Measurements from ENCODE around the gene SLC4A7.

DNA sequence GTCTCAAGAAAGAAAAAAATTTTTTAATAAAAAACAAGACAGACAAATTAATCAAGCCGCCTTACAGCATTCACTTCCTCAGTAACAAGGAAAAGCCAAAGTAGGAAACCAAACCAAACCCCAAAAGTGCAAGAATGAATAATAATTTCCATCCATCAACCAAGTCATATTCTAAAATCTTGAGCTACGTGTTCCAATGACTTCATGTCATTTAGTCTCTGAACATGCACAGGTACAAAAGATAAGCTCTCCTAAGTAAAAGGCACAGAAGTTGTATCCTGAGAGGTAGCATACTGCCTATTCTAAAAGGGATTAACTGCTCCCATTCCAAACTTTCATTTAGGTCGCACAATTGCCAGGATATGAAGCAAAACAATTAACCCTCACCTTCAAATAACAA lies 29.7 kb downstream of the SLC4A7 start:
- TF ChIP-seq CEBPB (IDR thresholded peaks at IDR 0.05) (no peak), YY1 (IDR thresholded peaks at IDR 0.05; ENCODE audit: low read depth) (no peak), TAF1 (IDR thresholded peaks at IDR 0.05; ENCODE audit: low read depth) (no peak), EP300 (IDR thresholded peaks at IDR 0.05; ENCODE audit: borderline replicate concordance) (no peak), FOXM1 (IDR thresholded peaks at IDR 0.05; ENCODE audit: borderline replicate concordance, low read depth) (no peak)
- TF ChIP-seq, protein P1, sequence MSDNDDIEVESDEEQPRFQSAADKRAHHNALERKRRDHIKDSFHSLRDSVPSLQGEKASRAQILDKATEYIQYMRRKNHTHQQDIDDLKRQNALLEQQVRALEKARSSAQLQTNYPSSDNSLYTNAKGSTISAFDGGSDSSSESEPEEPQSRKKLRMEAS (IDR thresholded peaks at IDR 0.05) = no peak
- TF ChIP-seq, protein P2, sequence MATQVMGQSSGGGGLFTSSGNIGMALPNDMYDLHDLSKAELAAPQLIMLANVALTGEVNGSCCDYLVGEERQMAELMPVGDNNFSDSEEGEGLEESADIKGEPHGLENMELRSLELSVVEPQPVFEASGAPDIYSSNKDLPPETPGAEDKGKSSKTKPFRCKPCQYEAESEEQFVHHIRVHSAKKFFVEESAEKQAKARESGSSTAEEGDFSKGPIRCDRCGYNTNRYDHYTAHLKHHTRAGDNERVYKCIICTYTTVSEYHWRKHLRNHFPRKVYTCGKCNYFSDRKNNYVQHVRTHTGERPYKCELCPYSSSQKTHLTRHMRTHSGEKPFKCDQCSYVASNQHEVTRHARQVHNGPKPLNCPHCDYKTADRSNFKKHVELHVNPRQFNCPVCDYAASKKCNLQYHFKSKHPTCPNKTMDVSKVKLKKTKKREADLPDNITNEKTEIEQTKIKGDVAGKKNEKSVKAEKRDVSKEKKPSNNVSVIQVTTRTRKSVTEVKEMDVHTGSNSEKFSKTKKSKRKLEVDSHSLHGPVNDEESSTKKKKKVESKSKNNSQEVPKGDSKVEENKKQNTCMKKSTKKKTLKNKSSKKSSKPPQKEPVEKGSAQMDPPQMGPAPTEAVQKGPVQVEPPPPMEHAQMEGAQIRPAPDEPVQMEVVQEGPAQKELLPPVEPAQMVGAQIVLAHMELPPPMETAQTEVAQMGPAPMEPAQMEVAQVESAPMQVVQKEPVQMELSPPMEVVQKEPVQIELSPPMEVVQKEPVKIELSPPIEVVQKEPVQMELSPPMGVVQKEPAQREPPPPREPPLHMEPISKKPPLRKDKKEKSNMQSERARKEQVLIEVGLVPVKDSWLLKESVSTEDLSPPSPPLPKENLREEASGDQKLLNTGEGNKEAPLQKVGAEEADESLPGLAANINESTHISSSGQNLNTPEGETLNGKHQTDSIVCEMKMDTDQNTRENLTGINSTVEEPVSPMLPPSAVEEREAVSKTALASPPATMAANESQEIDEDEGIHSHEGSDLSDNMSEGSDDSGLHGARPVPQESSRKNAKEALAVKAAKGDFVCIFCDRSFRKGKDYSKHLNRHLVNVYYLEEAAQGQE (IDR thresholded peaks at IDR 0.05; ENCODE audit: low read depth) = no peak

All from Ishikawa (cell line).